B cell (primary cell): ENCODE data around the gene ADARB2. TPM values are rescaled to one million over a fixed set of nuclear protein-coding genes. Genes with fewer than 3 reads are reported as not detected.

Experiments
- ATAC-seq: fragments of 200-7000 bp; cut with Tn5 transposase; one replicate; pipeline ENCODE4 v1.10.0; 2021; ENCODE audit warnings: low read depth, mild to moderate bottlenecking, moderate number of reproducible peaks, moderate library complexity
- CTCF ChIA-PET: fragments of 350-600 bp; sonication (Branson Sonifier 250); formaldehyde crosslinking; loops from one replicate; lab custom pipeline; 2021; ENCODE audit warnings: antibody characterized with exemption, inconsistent platforms; lab: Charles Lee
- POLR2A ChIA-PET: fragments of 350-600 bp; sonication (Branson Sonifier 250); formaldehyde crosslinking; loops from one replicate; lab custom pipeline; 2021; ENCODE audit warnings: antibody characterized with exemption; lab: Charles Lee
- DNase-seq: peaks from one replicate; pipeline ENCODE4 v3.0.0; 2013
- H2AFZ ChIP-seq: 2 replicates; pipeline ENCODE4 v1.6.1; 2012; ENCODE audit warnings: mild to moderate bottlenecking, low read depth, low read length; ENCODE audit not compliant: insufficient read depth, poor library complexity, severe bottlenecking
- H3K27ac ChIP-seq, 2 donors: 1 replicate in 1 of 2; 2 replicates in 1 of 2; pipeline ENCODE4 v1.5.1; 2012 to 2013; ENCODE audit warnings: low read length in 2 of 2, mild to moderate bottlenecking in 2 of 2, moderate library complexity in 1 of 2
- H3K27me3 ChIP-seq, 4 experiments: fragments of 200-600 bp in 1 of 4; sonication (generic) in 1 of 4; replicated peaks in 1 of 4; 1 replicate in 2 of 4; 2 replicates in 2 of 4; pipeline versions ENCODE4 v1.6.1 to v1.7.0; 2013 to 2016; ENCODE audit warnings: low read length in 3 of 4, mild to moderate bottlenecking in 2 of 4, mixed read lengths in 1 of 4, moderate library complexity in 1 of 4; ENCODE audit not compliant: insufficient read depth in 4 of 4, control insufficient read depth in 3 of 4; ENCODE audit errors: control extremely low read depth in 1 of 4
- H3K36me3 ChIP-seq, 2 experiments: replicated peaks in 1 of 2; 1 replicate in 1 of 2; 2 replicates in 1 of 2; pipeline versions ENCODE4 v1.6.1 to v1.7.1; 2013; ENCODE audit warnings: low read length in 1 of 2; ENCODE audit not compliant: insufficient read depth in 2 of 2, control insufficient read depth in 1 of 2; ENCODE audit errors: control extremely low read depth in 1 of 2, extremely low read depth in 1 of 2
- H3K4me1 ChIP-seq, 2 donors: fragments of 200-600 bp in 1 of 2; sonication (generic) in 1 of 2; 1 replicate in 1 of 2; 2 replicates in 1 of 2; pipeline versions ENCODE4 v1.5.1 to v1.6.1; 2013 to 2017; ENCODE audit warnings: low read length in 2 of 2; ENCODE audit not compliant: control insufficient read depth in 2 of 2, insufficient read depth in 2 of 2
- H3K4me2 ChIP-seq: replicated peaks from 2 replicates; pipeline ENCODE3; 2012; ENCODE audit warnings: mild to moderate bottlenecking, low read depth, low read length; ENCODE audit not compliant: poor library complexity, severe bottlenecking
- H3K4me3 ChIP-seq, 5 experiments: fragments of 200-600 bp in 1 of 5; sonication (generic) in 1 of 5; 1 replicate in 3 of 5; 2 replicates in 2 of 5; pipeline versions ENCODE4 v1.5.1 to v1.7.0; 2011 to 2016; ENCODE audit warnings: low read length in 4 of 5, mild to moderate bottlenecking in 4 of 5, low read depth in 2 of 5, control low read depth in 1 of 5, moderate library complexity in 1 of 5; ENCODE audit not compliant: insufficient read depth in 1 of 5; ENCODE audit errors: control extremely low read depth in 1 of 5, extremely low read depth in 1 of 5
- H3K79me2 ChIP-seq: fragments of 200-600 bp; sonication (generic); one replicate; pipeline ENCODE4 v1.6.0; 2016; ENCODE audit warnings: low read length; ENCODE audit not compliant: control insufficient read depth, insufficient read depth
- H3K9ac ChIP-seq: fragments of 200-600 bp; sonication (generic); 2 replicates; pipeline ENCODE4 v1.6.1; 2017; ENCODE audit warnings: mild to moderate bottlenecking, low read length, moderate library complexity
- H3K9me3 ChIP-seq, 3 donors: one replicate each; pipeline versions ENCODE4 v1.6.1 to v1.7.1; 2013; ENCODE audit warnings: low read length in 2 of 3; ENCODE audit not compliant: control insufficient read depth in 2 of 3, insufficient read depth in 1 of 3; ENCODE audit errors: control extremely low read depth in 1 of 3
- H4K20me1 ChIP-seq: 2 replicates; pipeline ENCODE4 v1.6.0; 2012; ENCODE audit warnings: mild to moderate bottlenecking, low read length; ENCODE audit not compliant: insufficient read depth, control insufficient read depth, poor library complexity, severe bottlenecking
- H3K27ac Mint-ChIP-seq: one replicate; pipeline ENCODE4 v1.8.0; 2021; ENCODE audit warnings: mixed read lengths
- H3K27me3 Mint-ChIP-seq: one replicate; pipeline ENCODE4 v1.8.0; 2021; ENCODE audit warnings: mixed read lengths
- H3K4me1 Mint-ChIP-seq: one replicate; pipeline ENCODE4 v1.8.0; 2021; ENCODE audit warnings: mixed read lengths
- H3K4me3 Mint-ChIP-seq: one replicate; pipeline ENCODE4 v1.8.0; 2021; ENCODE audit warnings: mixed read lengths
- H3K9me3 Mint-ChIP-seq: one replicate; pipeline ENCODE4 v1.8.0; 2022; ENCODE audit warnings: mixed read lengths; ENCODE audit not compliant: insufficient read depth
- EZH2 ChIP-seq: IDR thresholded peaks from 2 replicates; pipeline ENCODE4 v1.6.1; 2012; ENCODE audit warnings: borderline replicate concordance, low read depth, mild to moderate bottlenecking, moderate library complexity, low read length; ENCODE audit not compliant: insufficient read depth, poor library complexity, severe bottlenecking
- WGBS: methylation state at CpG from one replicate; pipeline ENCODE4 v1.1.5; 2013; ENCODE audit warnings: missing lambda C conversion rate; ENCODE audit not compliant: insufficient coverage; 5-methylcytosine and 5-hydroxymethylcytosine counted together
- intact Hi-C: fragments of 100-400 bp; cut with micrococcal nuclease; formaldehyde crosslinking; loops from one replicate; pipeline ENCODE4 v1.10.0; 2022
- polyA plus RNA-seq: library from polyadenylated mRNA; depleted of rRNA; stranded (reverse); fragments of >200 nt; gene quantifications from 2 replicates; pipeline ENCODE4 v1.2.3, GENCODE V29; 2012
- total RNA-seq, 2 donors: library from RNA; stranded (reverse); fragments of 120-200 nt in 1 of 2; gene quantifications; 1 replicate in 1 of 2; 2 replicates in 1 of 2; pipeline versions ENCODE4 v1.2.3 to v1.2.4, GENCODE V29; 2013 to 2022
- TF ChIP-seq, protein P1 (sequence below): fragments of 200-600 bp; IDR thresholded peaks from one replicate; pipeline ENCODE4 v1.8.0; 2022; ENCODE audit warnings: antibody characterized with exemption, mild to moderate bottlenecking

Gene ADARB2
- total and polyA plus RNA-seq, 2 donors (not counting 1 experiment from before 2014, with no cell fraction given), result 0.13 to 0.96 TPM

DNA sequence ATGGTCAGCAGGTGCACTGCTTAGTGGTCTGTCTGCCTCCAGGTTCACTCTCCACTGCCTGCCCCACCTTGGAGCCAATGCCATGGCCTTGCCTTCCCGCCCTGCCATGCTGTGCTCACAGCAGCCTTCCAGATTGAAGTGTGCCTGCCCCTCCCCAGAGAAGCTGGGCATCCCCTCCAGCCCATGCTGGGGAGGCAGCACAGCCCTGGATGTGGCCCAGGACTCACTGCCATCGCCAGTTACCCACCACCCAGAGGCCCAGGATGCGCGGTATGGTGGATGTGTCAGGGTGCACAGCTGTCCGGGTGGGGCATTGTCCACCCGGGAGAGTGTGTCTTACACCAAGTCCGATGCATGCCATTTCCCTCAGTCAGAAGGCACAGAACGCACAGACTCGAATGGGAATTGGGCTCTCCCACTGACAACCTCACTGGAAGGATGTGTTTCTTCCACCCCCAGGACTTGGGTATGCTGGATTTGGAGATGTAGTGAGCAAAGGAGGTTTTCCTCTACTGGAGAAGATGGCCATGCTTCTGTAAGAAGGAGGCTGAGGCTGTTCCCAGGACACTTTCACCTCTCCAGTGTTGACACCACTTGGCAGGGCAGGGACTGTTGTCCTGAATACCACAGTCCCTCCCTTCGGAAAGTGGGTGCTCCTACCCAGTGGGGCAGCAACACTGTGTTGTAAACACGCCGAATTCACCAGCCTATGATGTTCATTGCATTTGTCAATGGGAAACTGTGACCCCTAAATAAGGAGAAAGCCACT, 122.0 kb downstream of the ADARB2 start:
- H3K9me3 Mint-ChIP-seq, result peaks cover 4% of the 10 kb centered on the region
- H3K4me1 Mint-ChIP-seq, result peaks cover 9% of the 10 kb centered on the region
- peaks cover 0 to 36% (median 2%) of the 10 kb centered on the region in 4 experiments for H3K27me3 ChIP-seq
- DNase-seq (no peak), ATAC-seq (no peak)
- H3K79me2 ChIP-seq, result no peaks in the 10 kb centered on the region
- no peak overlapping the region for H3K9ac ChIP-seq
- ChIA-PET POLR2A (no interaction called here), CTCF (no interaction called here)
- no peaks in the 10 kb centered on the region for H3K36me3 ChIP-seq
- intact Hi-C loops, result no loop called here
- no peak for TF ChIP-seq EZH2
- TF ChIP-seq, protein P1, sequence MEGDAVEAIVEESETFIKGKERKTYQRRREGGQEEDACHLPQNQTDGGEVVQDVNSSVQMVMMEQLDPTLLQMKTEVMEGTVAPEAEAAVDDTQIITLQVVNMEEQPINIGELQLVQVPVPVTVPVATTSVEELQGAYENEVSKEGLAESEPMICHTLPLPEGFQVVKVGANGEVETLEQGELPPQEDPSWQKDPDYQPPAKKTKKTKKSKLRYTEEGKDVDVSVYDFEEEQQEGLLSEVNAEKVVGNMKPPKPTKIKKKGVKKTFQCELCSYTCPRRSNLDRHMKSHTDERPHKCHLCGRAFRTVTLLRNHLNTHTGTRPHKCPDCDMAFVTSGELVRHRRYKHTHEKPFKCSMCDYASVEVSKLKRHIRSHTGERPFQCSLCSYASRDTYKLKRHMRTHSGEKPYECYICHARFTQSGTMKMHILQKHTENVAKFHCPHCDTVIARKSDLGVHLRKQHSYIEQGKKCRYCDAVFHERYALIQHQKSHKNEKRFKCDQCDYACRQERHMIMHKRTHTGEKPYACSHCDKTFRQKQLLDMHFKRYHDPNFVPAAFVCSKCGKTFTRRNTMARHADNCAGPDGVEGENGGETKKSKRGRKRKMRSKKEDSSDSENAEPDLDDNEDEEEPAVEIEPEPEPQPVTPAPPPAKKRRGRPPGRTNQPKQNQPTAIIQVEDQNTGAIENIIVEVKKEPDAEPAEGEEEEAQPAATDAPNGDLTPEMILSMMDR, result no peak
- H4K20me1 ChIP-seq, result no peaks in the 10 kb centered on the region
- H3K4me2 ChIP-seq, result no peak overlapping the region
- peaks cover 0 to 5% of the 10 kb centered on the region in 2 donors for H3K4me1 ChIP-seq
- H3K4me3 Mint-ChIP-seq, result no peak overlapping the region
- 91% methylated on average over 7 of the region's 12 CpGs for WGBS
- H3K9me3 ChIP-seq, result peaks cover 0 to 16% (median 7%) of the 10 kb centered on the region in 3 donors
- no peak overlapping the region for H3K27ac Mint-ChIP-seq
- H3K27ac ChIP-seq, result no peak overlapping the region
- H2AFZ ChIP-seq, result no peak overlapping the region
- H3K27me3 Mint-ChIP-seq, result peaks cover 33% of the 10 kb centered on the region
- H3K4me3 ChIP-seq, result no peak overlapping the region

DNA sequence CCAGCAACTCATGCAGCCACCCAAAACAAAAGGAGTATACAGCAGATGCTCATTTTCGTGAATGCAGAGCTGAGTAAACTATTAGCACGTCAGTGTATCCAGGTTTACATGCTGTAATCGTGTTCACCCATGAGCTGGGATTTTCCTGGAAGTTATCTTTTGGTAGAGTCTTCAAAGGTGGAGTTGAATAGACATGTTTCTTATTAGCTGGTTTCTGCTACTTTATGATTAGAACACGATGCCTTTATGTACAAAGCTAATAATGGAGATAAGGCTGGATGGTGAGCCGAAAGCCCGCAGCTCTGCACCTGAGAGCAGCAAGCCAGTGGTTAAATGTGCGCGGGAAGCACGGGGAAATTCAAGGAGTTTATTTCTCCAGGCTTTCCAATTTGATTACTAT, 123.8 kb downstream of the ADARB2 start:
- peaks cover 18% of the 10 kb centered on the region for H3K4me1 Mint-ChIP-seq
- H3K27me3 Mint-ChIP-seq, result peaks cover 42% of the 10 kb centered on the region
- Histone ChIP-seq H3K27me3 (peaks cover 0 to 45% (median 5%) of the 10 kb centered on the region in 4 experiments), H2AFZ (no peak overlapping the region), H3K4me1 (peaks cover 9 to 12% of the 10 kb centered on the region in 2 donors), H3K9ac (no peak overlapping the region), H3K9me3 (peaks cover 0 to 8% (median 2%) of the 10 kb centered on the region in 3 donors), H3K36me3 (no peaks in the 10 kb centered on the region), H3K4me3 (no peak overlapping the region), H4K20me1 (no peaks in the 10 kb centered on the region), H3K79me2 (no peaks in the 10 kb centered on the region), H3K27ac (no peak overlapping the region), H3K4me2 (no peak overlapping the region)
- no peak for DNase-seq
- H3K4me3 Mint-ChIP-seq, result no peak overlapping the region
- H3K27ac Mint-ChIP-seq, result no peak overlapping the region
- no peak for ATAC-seq
- intact Hi-C loops, result no loop called here
- H3K9me3 Mint-ChIP-seq, result no peaks in the 10 kb centered on the region
- no peak for TF ChIP-seq EZH2
- TF ChIP-seq, protein P1, result no peak
- POLR2A ChIA-PET, result no interaction called here
- CTCF ChIA-PET, result no interaction called here
- 85% methylated on average over 4 of the region's 9 CpGs for WGBS
